Measurements from ENCODE around the gene MYCN.

MYCN gene

GRCh38 chr2:15983496-15983895, 43.1 kb downstream of the MYCN start:
- H3K4me2 ChIP-seq, result peak overlapping the region; percentile 83
- no peaks in the 10 kb centered on the region for H3K36me3 ChIP-seq
- H3K9me3 ChIP-seq, result no peaks in the 10 kb centered on the region
- no peak overlapping the region for H3K9ac ChIP-seq
- H3K27ac ChIP-seq, result 0 out of 2 replicates have a peak overlapping the region, but pooled peaks have one; percentile 13
- H3K4me1 ChIP-seq, result peaks cover 55% of the 10 kb centered on the region
- H4K20me1 ChIP-seq, result no peaks in the 10 kb centered on the region
- H3K4me3 ChIP-seq, result no peak overlapping the region
- TF ChIP-seq Cebpa-rat (IDR thresholded peaks at IDR 0.05), result no peak
- no peaks in the 10 kb centered on the region for H3K27me3 ChIP-seq

DNA sequence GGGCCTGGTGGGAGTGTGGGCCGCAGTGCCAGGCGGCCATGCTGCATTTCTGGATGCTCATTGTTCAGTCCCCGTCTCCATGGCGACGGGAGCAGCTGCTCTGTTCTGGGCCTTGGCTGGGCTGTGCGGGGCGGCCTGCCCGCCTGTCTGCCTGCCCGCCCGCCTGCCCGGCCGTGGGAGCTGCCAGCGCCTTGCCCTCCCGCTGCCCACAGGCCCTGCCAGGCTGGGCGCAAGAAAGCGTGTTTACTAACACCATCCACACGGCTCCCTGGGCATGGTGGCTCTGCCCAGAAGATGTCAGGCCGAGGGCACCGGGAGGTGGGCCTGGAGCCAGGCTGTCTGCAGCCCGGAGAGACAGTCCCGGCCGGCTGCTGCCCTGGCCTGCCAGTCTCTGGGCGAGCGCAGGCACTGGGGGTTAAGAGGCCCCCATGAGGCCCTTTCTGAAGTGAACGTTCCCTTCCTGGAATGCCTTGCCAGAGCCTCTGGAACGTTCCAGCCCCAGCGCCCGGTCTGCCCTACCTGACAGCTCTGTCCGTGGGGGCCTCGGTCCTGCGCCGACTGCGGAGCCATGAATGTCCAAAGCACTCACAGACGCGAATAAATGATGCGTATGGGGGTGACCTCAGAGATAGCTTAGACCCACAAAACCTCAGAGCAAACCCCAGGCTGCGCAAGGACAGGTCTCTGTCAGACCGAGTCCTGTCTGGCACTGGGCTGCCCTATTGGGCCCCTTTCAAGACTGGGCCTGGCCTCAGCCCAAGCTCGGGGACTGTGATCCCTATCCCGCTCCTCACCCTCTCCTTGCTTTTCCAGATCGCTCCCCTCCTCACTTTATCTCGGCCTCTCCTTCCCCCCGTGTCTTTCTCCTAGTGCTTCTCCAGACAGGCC, 44.3 kb downstream of the MYCN start:
- TF ChIP-seq Cebpa-rat (IDR thresholded peaks at IDR 0.05), result no peak
- Histone ChIP-seq H3K27ac (no peak overlapping the region), H3K4me2 (no peak overlapping the region), H4K20me1 (no peaks in the 10 kb centered on the region), H3K9me3 (no peaks in the 10 kb centered on the region), H3K9ac (no peak overlapping the region), H3K4me3 (no peak overlapping the region), H3K36me3 (no peaks in the 10 kb centered on the region), H3K4me1 (peaks cover 60% of the 10 kb centered on the region), H3K27me3 (no peaks in the 10 kb centered on the region)

- no peaks in the 10 kb centered on the region for H3K9me3 ChIP-seq
- H3K4me3 ChIP-seq, result no peak overlapping the region
- no peaks in the 10 kb centered on the region for H4K20me1 ChIP-seq
- peaks cover 60% of the 10 kb centered on the region for H3K4me1 ChIP-seq
- H3K9ac ChIP-seq, result no peak overlapping the region
- H3K27ac ChIP-seq, result no peak overlapping the region
- H3K36me3 ChIP-seq, result no peaks in the 10 kb centered on the region
- no peak for TF ChIP-seq Cebpa-rat (IDR thresholded peaks at IDR 0.05)
- H3K4me2 ChIP-seq, result no peak overlapping the region
- no peaks in the 10 kb centered on the region for H3K27me3 ChIP-seq
Observed at GRCh38 chr2:15985531-15985930, 45.2 kb downstream of the MYCN start.

DNA sequence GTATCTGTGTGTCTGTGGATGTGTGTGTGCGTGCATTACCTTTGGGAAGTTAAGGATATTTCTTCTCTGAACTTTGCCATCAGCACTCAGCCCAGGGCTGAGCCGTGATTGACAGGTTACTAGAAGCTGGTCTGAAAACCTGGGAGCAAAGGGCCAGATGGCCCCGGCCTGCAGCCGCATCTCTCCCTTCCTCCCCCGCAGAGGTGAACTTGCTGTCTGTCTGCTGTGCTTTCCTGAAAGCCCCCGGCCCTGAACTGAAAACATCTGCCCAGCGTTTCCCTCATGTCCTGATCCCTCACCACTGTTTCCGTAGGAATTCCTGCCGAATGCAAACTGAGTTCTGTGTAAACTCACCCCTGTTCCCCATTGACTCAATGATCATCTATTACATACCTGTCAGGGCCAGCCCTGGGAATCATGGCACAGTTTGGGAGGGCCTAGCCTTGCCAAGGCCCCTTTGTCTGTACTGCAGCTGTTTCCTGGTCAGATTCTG, 45.8 kb downstream of the MYCN start:
- H4K20me1 ChIP-seq, result no peaks in the 10 kb centered on the region
- TF ChIP-seq Cebpa-rat (IDR thresholded peaks at IDR 0.05), result no peak
- H3K9me3 ChIP-seq, result no peaks in the 10 kb centered on the region
- no peak overlapping the region for H3K27ac ChIP-seq
- no peaks in the 10 kb centered on the region for H3K36me3 ChIP-seq
- H3K4me2 ChIP-seq, result no peak overlapping the region
- H3K4me1 ChIP-seq, result peaks cover 60% of the 10 kb centered on the region
- H3K9ac ChIP-seq, result no peak overlapping the region
- H3K4me3 ChIP-seq, result no peak overlapping the region
- H3K27me3 ChIP-seq, result no peaks in the 10 kb centered on the region

- no peaks in the 10 kb centered on the region for H3K27me3 ChIP-seq
- no peaks in the 10 kb centered on the region for H4K20me1 ChIP-seq
- no peak overlapping the region for H3K4me3 ChIP-seq
- no peaks in the 10 kb centered on the region for H3K36me3 ChIP-seq
- H3K4me1 ChIP-seq, result peaks cover 59% of the 10 kb centered on the region
- H3K27ac ChIP-seq, result peak overlapping the region; percentile 26; the same call in 1 of the 2 replicates
- TF ChIP-seq Cebpa-rat (IDR thresholded peaks at IDR 0.05), result no peak
- no peak overlapping the region for H3K9ac ChIP-seq
- H3K4me2 ChIP-seq, result peak overlapping the region; percentile 54
- H3K9me3 ChIP-seq, result no peaks in the 10 kb centered on the region
Observed at GRCh38 chr2:15986644-15987043, 46.3 kb downstream of the MYCN start.

DNA sequence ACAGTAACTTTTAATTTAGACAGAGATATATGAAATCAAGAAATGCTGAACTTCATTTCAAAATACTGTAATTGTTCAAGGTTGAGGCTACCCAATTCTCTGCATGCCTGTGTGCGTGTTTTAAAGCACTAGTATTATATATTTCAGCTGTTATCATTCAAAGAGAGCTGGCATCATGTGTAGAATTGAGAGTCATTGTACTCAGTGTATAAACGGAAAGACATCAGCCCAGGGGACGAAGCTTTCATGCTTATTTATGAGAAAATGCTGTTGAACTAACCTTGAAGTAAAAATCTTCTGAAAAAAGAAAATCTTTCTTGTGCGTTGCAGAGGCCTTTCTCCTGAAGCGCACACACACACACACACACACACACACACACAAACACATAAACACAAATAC, 48.4 kb downstream of the MYCN start:
- no peak for TF ChIP-seq Cebpa-rat (IDR thresholded peaks at IDR 0.05)
- no peak overlapping the region for H3K4me3 ChIP-seq
- H3K27ac ChIP-seq, result no peak overlapping the region; the same call in 1 of the 2 replicates
- H3K4me2 ChIP-seq, result peak overlapping the region; percentile 54
- no peaks in the 10 kb centered on the region for H3K9me3 ChIP-seq
- H3K36me3 ChIP-seq, result no peaks in the 10 kb centered on the region
- peaks cover 38% of the 10 kb centered on the region for H3K4me1 ChIP-seq
- H4K20me1 ChIP-seq, result no peaks in the 10 kb centered on the region
- H3K9ac ChIP-seq, result no peak overlapping the region
- no peaks in the 10 kb centered on the region for H3K27me3 ChIP-seq

DNA sequence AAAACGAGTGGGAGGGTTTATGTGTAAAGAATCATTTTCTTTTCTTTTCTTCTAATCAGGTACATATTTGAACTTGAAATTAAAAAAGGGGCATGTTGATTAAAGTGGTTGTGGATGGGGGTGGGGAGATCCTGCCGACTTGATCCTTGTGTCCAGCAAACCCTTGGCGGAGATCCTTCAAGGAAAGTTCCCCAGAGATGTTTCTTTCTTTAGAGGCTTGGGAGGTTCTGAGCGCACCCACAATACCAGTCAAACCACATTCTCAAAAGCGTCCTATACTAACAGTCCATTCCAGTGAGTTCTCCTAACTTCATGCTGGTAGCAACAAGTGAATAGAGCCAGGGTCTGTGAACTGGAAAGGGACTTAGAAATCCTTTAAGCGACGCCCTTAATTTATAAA, 49.2 kb downstream of the MYCN start:
- Histone ChIP-seq H3K27me3 (no peaks in the 10 kb centered on the region), H3K4me3 (no peak overlapping the region), H3K36me3 (no peaks in the 10 kb centered on the region), H3K4me2 (no peak overlapping the region), H4K20me1 (no peaks in the 10 kb centered on the region), H3K4me1 (peaks cover 30% of the 10 kb centered on the region), H3K9me3 (no peaks in the 10 kb centered on the region), H3K9ac (no peak overlapping the region), H3K27ac (no peak overlapping the region)
- TF ChIP-seq Cebpa-rat (IDR thresholded peaks at IDR 0.05), result no peak

DNA sequence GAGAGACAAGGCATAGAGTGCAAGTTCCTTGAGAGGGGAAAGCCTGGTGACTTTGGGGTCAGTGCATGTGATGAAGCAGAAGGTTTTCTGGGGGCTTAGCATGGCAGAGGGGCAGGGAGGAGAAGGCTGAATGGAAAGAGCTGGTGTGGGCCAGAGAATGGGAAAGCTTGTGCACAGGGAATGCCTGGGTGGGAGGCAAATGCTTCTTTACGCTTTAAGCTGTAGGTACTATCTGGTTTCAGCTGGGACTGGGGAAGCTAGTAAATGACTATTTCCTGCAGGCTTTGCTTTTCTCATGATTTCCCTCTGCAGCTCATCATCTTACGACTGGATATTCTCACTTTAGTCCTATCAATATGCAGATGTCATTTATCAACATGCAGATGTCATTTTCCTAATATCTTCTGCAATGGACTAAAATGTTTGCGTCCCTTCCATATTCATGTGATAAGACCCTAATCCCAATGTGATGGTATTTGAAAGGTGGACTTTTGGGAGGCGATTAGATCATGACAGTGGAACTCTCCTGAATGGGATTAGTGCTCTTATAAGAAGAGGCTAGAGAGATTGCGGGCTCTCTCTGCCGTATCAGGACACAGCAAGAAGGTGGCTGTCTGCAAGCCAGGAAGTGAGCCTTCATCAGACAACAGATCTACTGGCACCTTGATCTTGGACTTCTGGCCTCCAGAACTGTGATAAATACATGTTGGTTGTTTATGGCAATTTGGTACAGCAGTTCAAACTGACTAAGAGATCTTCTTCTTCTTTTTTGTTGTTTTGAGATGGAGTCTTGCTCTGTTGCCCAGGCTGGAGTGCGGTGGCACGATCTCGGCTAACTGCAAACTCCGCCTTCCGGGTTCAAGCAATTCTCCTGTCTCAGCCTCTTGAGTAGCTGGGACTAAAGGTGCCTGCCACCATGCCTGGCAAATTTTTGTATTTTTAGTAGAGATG, 50.1 kb downstream of the MYCN start:
- Histone ChIP-seq H3K9ac (no peak overlapping the region), H3K4me2 (no peak overlapping the region), H3K4me1 (peaks cover 30% of the 10 kb centered on the region), H4K20me1 (no peaks in the 10 kb centered on the region), H3K27ac (no peak overlapping the region), H3K36me3 (no peaks in the 10 kb centered on the region), H3K9me3 (no peaks in the 10 kb centered on the region), H3K4me3 (no peak overlapping the region), H3K27me3 (no peaks in the 10 kb centered on the region)
- TF ChIP-seq Cebpa-rat (IDR thresholded peaks at IDR 0.05), result no peak

DNA sequence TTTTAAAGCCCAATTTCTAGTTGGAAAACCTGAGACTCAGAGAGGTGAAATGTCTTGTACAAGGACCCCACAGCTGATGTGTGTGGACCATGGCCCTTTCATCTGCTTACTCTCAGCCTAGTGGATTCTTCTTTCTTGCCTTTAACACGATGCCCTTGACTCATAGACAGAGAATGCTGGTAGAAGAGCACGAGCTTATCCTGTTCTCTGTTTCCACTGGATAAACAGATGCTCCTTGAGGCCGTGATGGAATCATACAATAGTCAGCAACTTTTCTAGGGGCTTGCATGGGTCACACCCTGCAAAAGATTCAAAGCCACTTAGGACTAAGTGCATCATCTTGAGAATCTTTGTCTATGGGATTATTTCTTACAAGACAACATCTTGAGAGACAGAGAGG, 50.9 kb downstream of the MYCN start:
- H3K27me3 ChIP-seq, result no peaks in the 10 kb centered on the region
- H3K9ac ChIP-seq, result no peak overlapping the region
- H3K27ac ChIP-seq, result no peak overlapping the region
- H3K36me3 ChIP-seq, result no peaks in the 10 kb centered on the region
- no peak for TF ChIP-seq Cebpa-rat (IDR thresholded peaks at IDR 0.05)
- H3K4me1 ChIP-seq, result peaks cover 28% of the 10 kb centered on the region
- no peak overlapping the region for H3K4me2 ChIP-seq
- H3K4me3 ChIP-seq, result no peak overlapping the region
- H4K20me1 ChIP-seq, result no peaks in the 10 kb centered on the region
- H3K9me3 ChIP-seq, result no peaks in the 10 kb centered on the region
